HepG2 (cell line): Measurements from ENCODE around the gene TF. TPM values are rescaled to one million over a fixed set of nuclear protein-coding genes. Genes with fewer than 3 reads are reported as not detected.

Experiments
- ATRX ChIP-seq: sonication (generic); formaldehyde crosslinking; IDR thresholded peaks from 2 replicates; pipeline ENCODE4 v1.4.0; 2020; ENCODE audit warnings: missing genetic modification reagents, borderline replicate concordance
- CEBPZ ChIP-seq: IDR thresholded peaks from 2 replicates; pipeline ENCODE4 v1.6.1; 2012; ENCODE audit warnings: low read length, improper control_type of control experiment
- CREM ChIP-seq, 2 experiments: sonication (generic) in 1 of 2; formaldehyde crosslinking in 1 of 2; IDR thresholded peaks; 2 replicates each; pipeline versions ENCODE4 v1.4.0 to v1.6.1; 2016 to 2020; ENCODE audit warnings: antibody characterized with exemption in 1 of 2, mild to moderate bottlenecking in 1 of 2, missing genetic modification reagents in 1 of 2
- DZIP1 ChIP-seq: sonication (generic); formaldehyde crosslinking; IDR thresholded peaks from 2 replicates; pipeline ENCODE4 v1.5.0; 2020; ENCODE audit warnings: mild to moderate bottlenecking, missing genetic modification reagents
- E2F5 ChIP-seq: sonication (generic); formaldehyde crosslinking; conservative IDR thresholded peaks from 2 replicates; pipeline ENCODE4 v1.4.0; 2020; ENCODE audit warnings: missing genetic modification reagents
- HHEX ChIP-seq: IDR thresholded peaks from 2 replicates; pipeline ENCODE4 v1.6.1; 2016; ENCODE audit warnings: control low read depth
- JUN ChIP-seq: sonication (generic); formaldehyde crosslinking; IDR thresholded peaks from 2 replicates; pipeline ENCODE4 v1.4.0; 2020; ENCODE audit warnings: mild to moderate bottlenecking, missing genetic modification reagents
- KDM3A ChIP-seq: IDR thresholded peaks from 2 replicates; pipeline ENCODE4 v1.6.1; 2018; ENCODE audit warnings: low read depth, missing compliant biosample characterization
- KMT2B ChIP-seq: IDR thresholded peaks from 2 replicates; pipeline ENCODE4 v1.6.1; 2016; ENCODE audit warnings: missing genetic modification reagents, missing compliant biosample characterization
- LRRFIP1 ChIP-seq: sonication (generic); formaldehyde crosslinking; conservative IDR thresholded peaks from 2 replicates; pipeline ENCODE4 v1.4.0; 2020; ENCODE audit warnings: missing genetic modification reagents
- MAFF ChIP-seq: IDR thresholded peaks from 2 replicates; pipeline ENCODE4 v1.6.1; 2011; ENCODE audit warnings: low read depth, low read length, improper control_type of control experiment
- NFIC ChIP-seq: IDR thresholded peaks from 2 replicates; pipeline ENCODE4 v1.6.1; 2012; ENCODE audit warnings: mild to moderate bottlenecking, low read length, inconsistent platforms
- POLR2AphosphoS5 ChIP-seq: IDR thresholded peaks from 2 replicates; pipeline ENCODE4 v1.6.1; 2012; ENCODE audit warnings: low read depth, low read length
- RXRA ChIP-seq: sonication (generic); formaldehyde crosslinking; IDR thresholded peaks from 2 replicates; pipeline ENCODE4 v1.5.1; 2020; ENCODE audit warnings: missing genetic modification reagents
- SRF ChIP-seq: IDR thresholded peaks from 2 replicates; pipeline ENCODE4 v1.6.1; 2011; ENCODE audit warnings: mild to moderate bottlenecking, low read depth, low read length, moderate library complexity
- ZNF331 ChIP-seq: sonication (generic); formaldehyde crosslinking; IDR thresholded peaks from 2 replicates; pipeline ENCODE4 v1.4.0; 2020; ENCODE audit warnings: missing genetic modification reagents
- ZNF546 ChIP-seq: sonication (generic); formaldehyde crosslinking; conservative IDR thresholded peaks from 2 replicates; pipeline ENCODE4 v1.8.1; 2023; ENCODE audit warnings: mild to moderate bottlenecking, missing genetic modification reagents
- ZNF614 ChIP-seq: IDR thresholded peaks from 2 replicates; pipeline ENCODE4 v1.6.1; 2018; ENCODE audit warnings: missing biosample characterization, missing genetic modification reagents, inconsistent platforms, borderline replicate concordance
- ZNF678 ChIP-seq: sonication (generic); formaldehyde crosslinking; IDR thresholded peaks from 2 replicates; pipeline ENCODE4 v1.4.0; 2020; ENCODE audit warnings: mild to moderate bottlenecking, missing genetic modification reagents
- ZNF749 ChIP-seq: sonication (generic); formaldehyde crosslinking; IDR thresholded peaks from 2 replicates; pipeline ENCODE4 v1.8.0; 2022; ENCODE audit warnings: mild to moderate bottlenecking, missing genetic modification reagents, moderate library complexity, borderline replicate concordance
- polyA plus RNA-seq, 8 experiments: library from polyadenylated mRNA; depleted of rRNA in 3 of 8; stranded (reverse) in 7 of 8; unstranded in 1 of 8; fragments of >200 nt; fragmentation: Illumina TruSeq in 4 of 8; extraction: Trizol in 4 of 8; gene quantifications; 2 replicates each; pipeline versions ENCODE4 v1.2.1 to v1.2.3, GENCODE V29; 2011 to 2016; ENCODE audit warnings: low read depth in 4 of 8, missing spikeins in 1 of 8, mixed read lengths in 1 of 8; ENCODE audit not compliant: insufficient read depth in 1 of 8
- total RNA-seq, 5 experiments: library from RNA; depleted of rRNA; stranded (reverse); fragments of >200 nt; fragmentation: Illumina TruSeq; extraction: Trizol; gene quantifications; 2 replicates each; pipeline ENCODE4 v1.2.3, GENCODE V29; 2016; ENCODE audit warnings: low read depth in 1 of 5

The TF gene
- total and polyA plus RNA-seq, 2 of the 13 experiments (the other 11 are each of a cell fraction or from before 2014, with no cell fraction given), result 10,074 to 11,821 TPM

GRCh38 chr3:133730993-133731392 lies 15.2 kb upstream of the TF start (continued):
- TF ChIP-seq JUN (CRISPR knock-in tag) (no peak), RXRA (CRISPR knock-in tag) (peak; percentile 30; the same call in 1 of the 2 replicates), ZNF546 (CRISPR knock-in tag) (no peak), DZIP1 (CRISPR knock-in tag) (no peak), CREM (IDR thresholded peaks at IDR 0.05) (peak; percentile 84), CREM (CRISPR knock-in tag; IDR thresholded peaks at IDR 0.05) (no peak), CEBPZ (no peak), POLR2AphosphoS5 (no peak), ZNF749 (CRISPR knock-in tag) (no peak), SRF (no peak), ZNF678 (CRISPR knock-in tag) (no peak), E2F5 (CRISPR knock-in tag) (no peak), MAFF (peak; percentile 51; the same call in 1 of the 2 replicates), KMT2B (CRISPR knock-in tag) (no peak), KDM3A (0 out of 2 replicates have a peak, but pooled peaks have one; percentile 47), ZNF614 (CRISPR knock-in tag) (peak; percentile 80; the same call in 1 of the 2 replicates), NFIC (peak; percentile 86; the same call in 1 of the 2 replicates), ATRX (CRISPR knock-in tag) (no peak), LRRFIP1 (no peak), HHEX (0 out of 2 replicates have a peak, but pooled peaks have one; percentile 25), ZNF331 (CRISPR knock-in tag) (peak; percentile 41; the same call in 1 of the 2 replicates)
